D721Med (cell line): ENCODE results near the gene ZNF462.

Experiments
- DNase-seq: peaks from one replicate; pipeline ENCODE4 v3.0.0; 2011; ENCODE audit warnings: low spot score; ENCODE audit not compliant: insufficient read length
- FAIRE-seq: peaks from 2 replicates; lab custom pipeline; 2011; peaks lifted over from hg19 to GRCh38; lab: Jason Lieb, UNC
- TF ChIP-seq, protein P1 (sequence below): IDR thresholded peaks from 2 replicates; pipeline ENCODE4 v1.5.1; 2012; ENCODE audit warnings: mild to moderate bottlenecking, control low read depth; ENCODE audit not compliant: insufficient read depth; ENCODE audit errors: missing control alignments

The ZNF462 gene

GRCh38 chr9:107000218-107000617, 137.3 kb downstream of the ZNF462 start:
- DNase-seq (no peak), FAIRE-seq (peak; percentile 48)
- TF ChIP-seq, protein P1, sequence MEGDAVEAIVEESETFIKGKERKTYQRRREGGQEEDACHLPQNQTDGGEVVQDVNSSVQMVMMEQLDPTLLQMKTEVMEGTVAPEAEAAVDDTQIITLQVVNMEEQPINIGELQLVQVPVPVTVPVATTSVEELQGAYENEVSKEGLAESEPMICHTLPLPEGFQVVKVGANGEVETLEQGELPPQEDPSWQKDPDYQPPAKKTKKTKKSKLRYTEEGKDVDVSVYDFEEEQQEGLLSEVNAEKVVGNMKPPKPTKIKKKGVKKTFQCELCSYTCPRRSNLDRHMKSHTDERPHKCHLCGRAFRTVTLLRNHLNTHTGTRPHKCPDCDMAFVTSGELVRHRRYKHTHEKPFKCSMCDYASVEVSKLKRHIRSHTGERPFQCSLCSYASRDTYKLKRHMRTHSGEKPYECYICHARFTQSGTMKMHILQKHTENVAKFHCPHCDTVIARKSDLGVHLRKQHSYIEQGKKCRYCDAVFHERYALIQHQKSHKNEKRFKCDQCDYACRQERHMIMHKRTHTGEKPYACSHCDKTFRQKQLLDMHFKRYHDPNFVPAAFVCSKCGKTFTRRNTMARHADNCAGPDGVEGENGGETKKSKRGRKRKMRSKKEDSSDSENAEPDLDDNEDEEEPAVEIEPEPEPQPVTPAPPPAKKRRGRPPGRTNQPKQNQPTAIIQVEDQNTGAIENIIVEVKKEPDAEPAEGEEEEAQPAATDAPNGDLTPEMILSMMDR = no peak

DNA sequence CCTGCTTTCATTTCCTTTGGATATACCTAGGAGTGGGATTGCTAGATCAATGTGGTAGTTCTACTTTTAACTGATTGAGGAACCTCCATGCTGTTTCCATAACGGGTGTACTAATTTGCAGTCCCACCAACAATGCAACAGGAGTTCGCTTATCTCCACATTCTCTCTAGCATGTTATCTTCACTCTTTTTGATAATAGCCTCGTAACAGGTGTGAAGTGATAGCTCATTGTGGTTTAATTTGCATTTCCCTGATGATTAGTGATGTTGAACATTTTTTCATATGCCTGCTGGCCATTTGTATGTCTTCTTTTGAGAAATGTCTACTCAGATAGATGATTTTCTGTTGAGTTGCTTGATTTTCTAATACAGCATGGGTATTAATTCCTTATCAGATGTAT, 142.2 kb downstream of the ZNF462 start:
- no peak for DNase-seq
- FAIRE-seq = no peak
- TF ChIP-seq, protein P1 = no peak

DNA sequence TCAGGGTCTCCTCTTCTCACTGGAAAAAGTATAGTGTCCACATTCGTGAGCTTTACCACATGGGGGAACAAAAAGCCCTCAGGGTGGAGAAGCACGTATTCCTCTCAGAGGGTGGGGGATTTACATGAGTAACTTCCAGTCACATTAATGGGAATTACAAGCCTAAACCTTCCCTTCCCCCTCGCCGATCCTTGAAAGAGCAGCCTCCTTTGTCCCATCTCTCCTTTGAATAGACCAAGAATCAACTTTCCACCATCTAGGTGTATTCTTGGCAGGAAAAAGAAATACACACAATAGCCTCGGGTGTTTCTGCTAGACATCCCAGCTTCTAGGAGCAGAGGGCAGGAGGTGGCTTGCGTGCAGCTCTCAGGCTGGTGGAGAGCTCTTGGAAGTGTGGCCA, 144.4 kb downstream of the ZNF462 start:
- TF ChIP-seq, protein P1 = no peak
- FAIRE-seq = peak; percentile 67
- no peak for DNase-seq

GRCh38 chr9:107008011-107008410, 145.0 kb downstream of the ZNF462 start:
- TF ChIP-seq, protein P1 = no peak
- DNase-seq = no peak
- peak; percentile 99 for FAIRE-seq

DNA sequence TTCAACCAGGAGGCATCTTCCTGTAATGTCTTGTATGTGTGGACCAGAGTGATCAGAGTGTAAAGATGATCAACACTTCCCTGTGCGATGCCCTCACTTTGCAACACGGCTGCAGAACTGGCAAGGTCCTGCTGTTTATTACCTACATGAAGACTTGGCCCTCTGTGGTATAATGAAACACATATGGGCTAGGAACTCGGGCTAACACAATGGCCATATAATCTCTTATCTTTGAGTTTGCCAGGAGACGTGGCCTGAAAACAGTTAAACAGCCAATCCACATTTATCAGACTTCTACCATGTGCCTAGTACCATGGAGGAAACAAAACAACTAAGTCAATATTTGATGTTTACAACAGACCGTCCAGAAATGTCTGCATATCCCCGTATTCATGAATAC, 145.5 kb downstream of the ZNF462 start:
- DNase-seq (no peak), FAIRE-seq (no peak)
- TF ChIP-seq, protein P1 = no peak

- FAIRE-seq (no peak), DNase-seq (no peak)
- TF ChIP-seq, protein P1 = no peak
Measured at GRCh38 chr9:107016383-107016782, 153.4 kb downstream of the ZNF462 start.

DNA sequence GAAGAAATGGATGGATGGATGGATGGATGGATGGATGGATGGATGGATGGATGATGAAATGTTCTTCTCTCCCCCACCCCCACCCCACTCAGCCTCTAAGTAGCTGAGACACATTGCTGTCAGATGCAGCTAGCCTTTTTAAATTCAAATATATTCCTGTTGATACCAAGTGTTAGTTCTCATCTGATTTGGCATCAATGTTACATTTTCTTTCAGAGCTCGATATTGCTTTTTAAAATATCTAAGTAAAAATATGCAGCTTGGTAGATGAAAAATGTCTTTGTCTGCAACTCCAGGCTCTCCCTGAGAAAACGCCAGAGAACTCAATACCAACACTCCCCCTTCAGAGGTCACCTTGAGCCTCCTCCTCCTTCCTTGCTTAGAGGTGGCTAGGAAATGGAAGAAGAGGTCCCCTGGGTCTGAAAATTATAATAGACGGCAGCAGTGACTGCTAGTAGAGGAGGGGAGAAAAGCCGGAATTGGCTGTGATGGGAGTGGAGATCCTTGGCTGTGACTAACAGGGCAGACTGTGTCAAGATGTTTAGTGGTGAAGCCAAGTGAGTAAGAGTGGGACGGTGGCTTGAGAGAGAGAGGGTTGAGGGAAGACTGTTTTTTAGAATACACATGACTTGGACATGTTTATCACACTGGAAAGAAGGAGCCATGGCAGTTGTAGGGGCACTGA, 156.0 kb downstream of the ZNF462 start:
- TF ChIP-seq, protein P1 = no peak
- FAIRE-seq (no peak), DNase-seq (no peak)
